Stimulated activated CD4-positive, alpha-beta T cell treated with anti-CD3 and anti-CD28 coated beads, Interleukin-2, amount 100 ng/mL, for 24 hours (primary cell): ENCODE data around the gene EFNA4.

Experiments used
- DNase-seq, 2 donors: peaks; one replicate each; pipeline ENCODE4 v3.0.0-alpha.2; 2020

Gene EFNA4

GRCh38 chr1:155052439-155053395, 10.8 kb upstream of the EFNA4 start:
- DNase-seq: peak; percentile 30 to 41

GRCh38 chr1:155053531-155054105, 9.9 kb upstream of the EFNA4 start:
- no peak for DNase-seq

- DNase-seq: no peak
Observed at GRCh38 chr1:155057104-155057503, 6.4 kb upstream of the EFNA4 start.

GRCh38 chr1:155057788-155058211, 5.7 kb upstream of the EFNA4 start:
- no peak for DNase-seq

- DNase-seq: no peak
Observed at GRCh38 chr1:155060736-155061135, 2.8 kb upstream of the EFNA4 start.

- peak; percentile 98 to 99 for DNase-seq
Observed at GRCh38 chr1:155061381-155062150, 2.0 kb upstream of the EFNA4 start.

GRCh38 chr1:155062151-155062686, 1.3 kb upstream of the EFNA4 start:
- DNase-seq: no peak

GRCh38 chr1:155062702-155063411, 683 bp upstream of the EFNA4 start:
- peak; percentile 81 to 89 for DNase-seq

GRCh38 chr1:155064111-155064831, 731 bp downstream of the EFNA4 start:
- DNase-seq: peak in 1 of 2 donors; percentile 38

- DNase-seq: no peak
Observed at GRCh38 chr1:155064832-155065429, 1.4 kb downstream of the EFNA4 start.

GRCh38 chr1:155066777-155067176, 3.2 kb downstream of the EFNA4 start:
- DNase-seq: no peak

- DNase-seq: no peak
Observed at GRCh38 chr1:155068599-155068998, 5.1 kb downstream of the EFNA4 start.

- DNase-seq: no peak
Observed at GRCh38 chr1:155069551-155070157, 6.1 kb downstream of the EFNA4 start.

- no peak for DNase-seq
Observed at GRCh38 chr1:155070158-155070621, 6.7 kb downstream of the EFNA4 start.

GRCh38 chr1:155070721-155071569, 7.4 kb downstream of the EFNA4 start:
- DNase-seq: peak; percentile 75 to 80

GRCh38 chr1:155071701-155072100, 8.2 kb downstream of the EFNA4 start:
- no peak for DNase-seq

GRCh38 chr1:155072531-155073289, 9.2 kb downstream of the EFNA4 start:
- DNase-seq: no peak

- no peak for DNase-seq
Observed at GRCh38 chr1:155073377-155074242, 10.1 kb downstream of the EFNA4 start.
